Cortex of kidney (tissue), 1 donor: ENCODE data around the gene MACROD2.

Experiments
- DNase-seq: peaks from one replicate; lab custom pipeline; 2025; lab: John Stamatoyannopoulos, UW

Gene MACROD2

GRCh38 chr20:14470231-14470899, 475.0 kb downstream of the MACROD2 start:
- DNase-seq: no peak

- no peak for DNase-seq
Measured at GRCh38 chr20:14470977-14471661, 475.8 kb downstream of the MACROD2 start.

GRCh38 chr20:14477125-14477524, 481.8 kb downstream of the MACROD2 start:
- no peak for DNase-seq

GRCh38 chr20:14478126-14478525, 482.8 kb downstream of the MACROD2 start:
- no peak for DNase-seq

GRCh38 chr20:14481863-14482262, 486.5 kb downstream of the MACROD2 start:
- DNase-seq: no peak

- no peak for DNase-seq
Measured at GRCh38 chr20:14488212-14488611, 492.9 kb downstream of the MACROD2 start.

DNA sequence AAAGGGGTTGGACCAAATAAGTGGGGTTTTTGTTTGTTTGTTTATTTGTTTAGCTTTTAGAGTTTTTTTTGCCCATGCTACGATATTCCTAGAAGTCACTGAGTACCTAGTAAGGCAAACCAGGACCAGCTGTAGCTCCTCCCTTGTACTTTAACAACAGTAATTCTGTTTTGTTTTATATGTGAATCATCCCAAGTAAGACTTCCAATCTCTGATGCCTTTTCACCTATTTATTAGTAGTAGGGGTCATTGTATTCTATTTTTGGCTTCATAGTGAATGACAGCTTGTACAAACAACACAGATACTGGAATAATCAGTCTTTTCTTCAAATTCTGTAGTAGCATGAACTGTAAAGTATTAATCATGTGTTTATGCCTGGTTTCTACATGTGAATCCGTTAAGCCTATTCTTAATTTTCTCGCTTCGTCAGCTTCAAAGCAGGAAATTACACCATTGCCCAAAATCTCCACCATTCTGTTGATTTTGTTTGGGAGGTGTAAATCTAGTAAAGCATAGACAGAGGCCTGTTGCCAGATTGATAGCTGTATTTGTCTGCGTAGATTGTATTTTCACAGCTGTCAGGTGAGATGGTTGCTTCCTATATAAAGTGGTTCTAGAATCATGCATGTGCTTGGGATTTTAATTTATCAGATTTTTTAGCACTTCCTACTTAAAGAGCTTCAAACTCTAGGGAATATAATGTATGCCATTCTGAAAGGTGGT, 493.6 kb downstream of the MACROD2 start:
- no peak for DNase-seq

GRCh38 chr20:14489544-14489943, 494.2 kb downstream of the MACROD2 start:
- no peak for DNase-seq

- no peak for DNase-seq
Measured at GRCh38 chr20:14491436-14491835, 496.1 kb downstream of the MACROD2 start.

- no peak for DNase-seq
Measured at GRCh38 chr20:14493408-14493807, 498.1 kb downstream of the MACROD2 start.

DNA sequence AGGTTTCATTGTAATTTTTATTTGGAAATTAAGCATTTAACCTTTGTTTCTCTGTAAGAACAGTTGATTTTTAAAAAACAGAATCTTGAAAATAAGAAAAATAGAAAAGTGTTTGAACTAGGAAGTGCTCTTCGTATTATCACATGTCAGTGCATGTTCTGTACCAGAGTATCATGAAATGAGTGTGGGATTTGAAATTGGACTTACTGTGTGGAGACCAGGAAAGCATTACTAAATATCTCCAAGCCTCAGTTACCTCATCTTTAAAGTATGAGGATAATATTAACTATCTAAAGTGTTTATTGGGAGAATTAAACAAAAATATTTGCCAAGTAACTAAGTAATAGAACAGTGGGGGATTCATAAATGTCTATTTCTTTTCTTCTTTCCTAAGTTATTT, 499.0 kb downstream of the MACROD2 start:
- DNase-seq: no peak

DNA sequence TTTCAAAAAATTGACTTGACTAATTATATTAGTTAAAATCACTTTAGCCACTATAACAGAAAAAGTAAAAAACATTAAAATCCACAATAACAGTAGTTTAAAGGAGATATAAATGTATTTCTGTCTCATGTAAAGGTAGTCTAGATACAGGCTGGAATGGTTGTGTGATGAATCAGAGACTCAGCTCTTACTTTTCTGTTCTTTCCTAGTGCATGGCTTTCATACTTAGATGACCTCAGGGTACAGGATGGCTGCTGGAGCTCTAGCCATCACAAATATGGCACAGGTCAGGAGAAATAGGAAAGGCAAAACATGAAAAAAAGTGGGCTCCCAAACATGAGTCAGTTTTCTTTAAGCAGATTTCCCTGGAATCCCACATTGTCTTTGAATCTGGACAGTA, 499.8 kb downstream of the MACROD2 start:
- no peak for DNase-seq

DNA sequence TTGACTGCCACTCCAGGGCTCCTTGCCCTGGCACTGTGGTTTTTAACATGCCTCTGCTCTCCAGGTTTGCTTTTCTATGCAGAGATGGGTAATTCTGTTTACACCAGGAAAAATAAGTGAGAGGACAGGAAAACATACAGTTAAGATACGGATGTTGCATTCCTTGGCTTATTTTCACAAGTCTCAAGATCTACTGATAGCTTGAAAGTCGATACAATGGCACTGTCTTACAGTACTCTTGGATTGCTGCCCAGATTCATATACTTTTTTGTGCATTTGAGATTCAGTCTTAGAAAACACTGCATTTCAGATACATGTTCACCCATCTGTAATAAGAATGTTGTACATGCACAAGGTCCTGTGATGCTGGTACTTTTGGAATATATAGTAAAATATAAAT, 501.7 kb downstream of the MACROD2 start:
- DNase-seq: no peak

GRCh38 chr20:14498772-14499171, 503.5 kb downstream of the MACROD2 start:
- DNase-seq: no peak

GRCh38 chr20:14505476-14505875, 510.2 kb downstream of the MACROD2 start:
- DNase-seq: no peak

- DNase-seq: no peak
Measured at GRCh38 chr20:14507711-14508110, 512.4 kb downstream of the MACROD2 start.

DNA sequence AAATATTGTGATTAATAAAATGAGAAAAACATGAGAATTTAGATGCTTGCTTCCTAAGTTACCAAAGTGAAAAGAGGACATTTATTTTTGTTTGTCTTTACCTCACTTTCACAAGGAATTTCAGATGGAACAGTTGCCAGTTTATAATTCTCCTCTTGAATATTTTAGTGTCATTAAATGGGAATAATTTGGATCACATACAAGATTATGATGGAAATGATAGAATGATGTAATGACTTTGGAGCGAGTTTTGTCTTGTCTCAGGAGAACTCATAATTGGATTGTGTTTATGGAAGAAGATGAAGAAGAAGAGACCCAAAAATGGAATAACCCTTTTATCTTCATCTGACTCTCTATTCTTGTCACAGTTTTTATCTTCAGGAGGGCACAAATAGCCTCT, 515.0 kb downstream of the MACROD2 start:
- DNase-seq: no peak

DNA sequence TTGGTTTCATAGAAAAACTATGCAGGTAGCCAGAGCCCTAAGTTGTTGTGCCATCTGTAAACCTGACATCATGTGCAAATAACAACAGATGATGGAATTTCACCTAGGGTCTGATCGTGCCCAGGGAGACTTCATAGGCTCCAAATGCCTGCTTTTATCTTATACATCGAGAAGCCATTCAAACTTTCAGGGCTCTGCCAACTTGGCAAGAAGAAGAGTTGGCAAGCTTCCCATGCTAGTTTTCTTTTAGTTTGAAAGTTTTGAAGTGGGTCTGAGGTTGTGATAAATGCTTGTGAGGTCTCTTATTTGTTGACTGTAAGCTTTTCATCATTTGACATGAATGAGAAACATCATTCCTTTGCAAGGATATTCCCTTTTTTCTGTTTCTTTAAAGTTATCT, 517.5 kb downstream of the MACROD2 start:
- no peak for DNase-seq

DNA sequence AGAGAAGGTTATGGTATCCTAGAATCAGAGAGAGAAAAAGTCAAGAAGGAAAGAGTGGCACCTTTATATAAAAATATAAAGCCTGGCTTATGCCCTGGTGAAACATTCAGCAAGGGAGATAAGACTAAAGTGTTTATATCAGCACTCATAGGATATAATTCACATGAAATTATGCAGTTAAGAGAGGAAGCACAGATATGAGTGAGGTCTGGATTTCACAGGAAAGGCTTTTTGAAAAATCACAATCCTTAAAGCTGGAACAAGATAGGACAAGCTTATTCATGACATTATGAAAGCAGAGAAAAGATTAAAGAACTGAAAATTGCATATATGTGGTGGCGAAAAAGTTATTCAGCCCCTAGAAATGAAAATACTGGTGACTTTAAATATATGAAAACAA, 523.3 kb downstream of the MACROD2 start:
- DNase-seq: no peak

- no peak for DNase-seq
Measured at GRCh38 chr20:14521016-14521415, 525.7 kb downstream of the MACROD2 start.

DNA sequence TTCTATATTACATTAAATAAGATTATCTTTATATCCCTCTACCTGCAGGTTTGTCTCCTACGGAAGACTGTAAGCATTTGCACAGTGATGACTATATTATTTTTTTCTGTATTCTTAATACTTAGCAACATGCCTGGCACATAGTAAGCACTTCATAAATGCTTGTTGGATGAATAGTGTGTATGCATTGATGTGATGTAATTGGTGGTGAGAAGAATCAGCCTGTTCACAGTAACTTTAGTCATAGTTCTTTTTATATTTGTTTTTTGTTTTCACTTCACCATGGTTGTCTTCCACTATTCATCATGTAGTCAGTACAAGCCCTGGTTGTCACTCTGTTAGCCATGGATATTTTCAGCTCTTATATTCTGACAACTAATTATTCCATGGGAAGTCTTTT, 526.1 kb downstream of the MACROD2 start:
- no peak for DNase-seq

GRCh38 chr20:14522595-14522994, 527.3 kb downstream of the MACROD2 start:
- no peak for DNase-seq

DNA sequence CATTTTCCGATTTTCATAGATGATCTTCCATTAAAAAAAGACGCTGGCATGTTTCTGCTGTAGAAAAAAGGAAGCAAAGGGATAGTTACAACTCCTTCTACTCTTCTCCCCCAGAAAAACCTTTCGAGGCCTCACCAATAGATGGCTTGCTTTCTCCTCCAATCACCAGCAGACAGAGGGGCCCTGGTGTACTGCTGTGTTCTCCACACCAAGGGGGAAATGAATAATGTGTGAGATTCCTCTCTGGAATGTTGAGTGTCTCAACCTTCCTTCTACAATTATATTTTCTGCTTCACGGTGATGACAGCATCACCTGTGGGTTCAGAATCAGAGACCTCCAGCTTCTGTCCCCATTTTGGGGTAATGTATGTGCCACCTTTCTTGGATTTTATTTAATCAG, 527.8 kb downstream of the MACROD2 start:
- DNase-seq: no peak
